GM12874 (cell line): Measurements from ENCODE around the gene TSPO.

Source experiments
- CTCF ChIP-seq: IDR thresholded peaks from 2 replicates; pipeline ENCODE4 v1.5.1; 2011; ENCODE audit warnings: low read depth, mild to moderate bottlenecking, control low read depth, low read length, moderate library complexity; ENCODE audit not compliant: insufficient read depth

TSPO gene

GRCh38 chr22:43159484-43160178 is 8.3 kb downstream of the TSPO start:
- TF ChIP-seq CTCF: peak; percentile 49

DNA sequence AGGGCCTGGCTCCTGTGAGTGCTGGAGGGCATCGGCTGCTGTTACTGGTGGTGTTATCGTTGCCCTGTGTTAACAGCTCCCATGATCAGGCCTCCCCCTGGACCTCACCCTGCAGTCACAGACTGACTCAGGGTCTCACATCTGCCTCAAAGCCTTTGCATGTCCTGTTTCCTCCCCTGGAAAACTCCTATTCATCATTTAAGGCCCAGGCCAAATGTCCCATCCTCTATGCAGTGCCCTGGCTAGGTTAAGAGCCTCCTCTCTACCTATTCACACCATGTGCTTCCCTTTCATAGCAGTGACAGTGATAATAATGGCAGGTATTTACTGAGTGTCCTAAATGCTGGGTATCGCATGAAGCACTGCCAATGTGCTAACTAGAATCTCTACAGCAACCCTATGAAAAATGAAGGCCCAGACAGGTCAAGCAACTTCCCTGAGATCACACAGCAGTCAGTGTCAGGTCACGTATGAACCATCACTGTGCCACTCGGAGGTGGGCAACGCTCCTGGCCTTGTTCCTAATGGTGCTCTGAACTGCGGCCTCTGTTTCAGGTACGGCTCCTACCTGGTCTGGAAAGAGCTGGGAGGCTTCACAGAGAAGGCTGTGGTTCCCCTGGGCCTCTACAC is 9.3 kb downstream of the TSPO start:
- TF ChIP-seq CTCF: no peak

DNA sequence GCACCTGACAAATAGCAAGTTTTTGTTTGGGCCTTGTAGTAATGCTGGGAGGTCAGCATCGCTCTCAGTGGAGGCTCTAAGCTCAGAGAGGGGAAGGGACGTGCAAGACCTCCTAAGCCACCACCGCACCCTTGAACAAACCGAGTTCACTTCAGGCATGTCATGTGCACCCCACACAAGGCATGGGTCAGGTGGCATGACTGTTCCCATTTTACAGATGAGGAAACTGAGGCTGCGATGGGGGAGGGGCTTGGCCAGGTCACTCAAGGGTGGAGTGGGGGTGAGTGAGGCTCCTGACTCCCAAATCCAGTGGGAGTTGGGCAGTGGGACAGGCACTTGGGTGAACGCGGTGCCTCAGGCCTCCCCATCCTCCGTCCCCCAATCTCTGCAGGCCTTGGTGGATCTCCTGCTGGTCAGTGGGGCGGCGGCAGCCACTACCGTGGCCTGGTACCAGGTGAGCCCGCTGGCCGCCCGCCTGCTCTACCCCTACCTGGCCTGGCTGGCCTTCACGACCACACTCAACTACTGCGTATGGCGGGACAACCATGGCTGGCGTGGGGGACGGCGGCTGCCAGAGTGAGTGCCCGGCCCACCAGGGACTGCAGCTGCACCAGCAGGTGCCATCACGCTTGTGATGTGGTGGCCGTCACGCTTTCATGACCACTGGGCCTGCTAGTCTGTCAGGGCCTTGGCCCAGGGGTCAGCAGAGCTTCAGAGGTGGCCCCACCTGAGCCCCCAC is 11.2 kb downstream of the TSPO start:
- no peak for TF ChIP-seq CTCF

DNA sequence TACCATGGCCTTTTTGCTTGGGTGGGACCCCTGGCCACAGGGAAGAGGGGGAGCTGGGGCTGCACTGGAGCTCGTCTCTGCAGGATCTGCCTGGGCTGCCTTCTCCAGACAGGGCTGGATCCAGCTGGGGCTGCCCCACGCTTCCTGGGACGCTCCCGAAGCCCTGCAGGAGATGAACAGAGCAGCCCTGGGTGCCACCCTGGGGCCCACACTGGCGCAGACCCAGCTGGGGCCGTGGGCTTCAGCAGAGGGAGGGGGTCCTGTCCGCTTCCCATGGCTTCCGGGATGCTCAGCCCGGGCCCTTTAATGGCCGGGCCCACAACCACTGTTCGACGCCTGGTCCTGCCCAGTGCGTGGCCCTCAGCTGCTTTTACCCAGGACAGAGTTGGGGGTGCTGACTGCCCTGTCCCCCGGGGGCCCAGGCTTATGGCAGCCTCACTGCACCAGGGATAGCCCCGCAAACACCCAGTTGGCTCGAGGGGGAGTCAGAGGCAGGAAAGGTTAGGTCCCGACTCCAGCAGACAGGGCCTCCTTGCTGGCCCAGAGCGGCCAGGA is 12.0 kb downstream of the TSPO start:
- no peak for TF ChIP-seq CTCF

- no peak for TF ChIP-seq CTCF
Measured at GRCh38 chr22:43164636-43165035, 13.3 kb downstream of the TSPO start.

GRCh38 chr22:43166132-43166930 is 15.0 kb downstream of the TSPO start:
- no peak for TF ChIP-seq CTCF
